HG02840 (cell line): Measurements from ENCODE around the gene IGSF3.

Experiments used
- ATAC-seq: cut with Tn5 transposase; IDR thresholded peaks from one replicate; pipeline ENCODE4 v1.9.1; 2021; ENCODE audit warnings: mild to moderate bottlenecking, moderate library complexity, moderate number of reproducible peaks; ENCODE audit not compliant: unreplicated experiment, low FRiP score

IGSF3 gene

GRCh38 chr1:116667575-116668105 is at the start of gene IGSF3:
Gene IGSF3, minus strand, starts transcription at chr1:116667733. Its CDS starts 1,407 bp downstream, at chr1:116666326.
- no peak for ATAC-seq

- no peak for ATAC-seq
Observed at GRCh38 chr1:116717318-116717717, 49.8 kb upstream of the IGSF3 start.

- ATAC-seq = no peak
Observed at GRCh38 chr1:116716391-116716790, 48.9 kb upstream of the IGSF3 start.

GRCh38 chr1:116713474-116713873 is 45.9 kb upstream of the IGSF3 start:
- ATAC-seq = no peak

- no peak for ATAC-seq
Observed at GRCh38 chr1:116712510-116712909, 45.0 kb upstream of the IGSF3 start.

GRCh38 chr1:116711263-116711840 is 43.8 kb upstream of the IGSF3 start:
- ATAC-seq = no peak

- ATAC-seq = no peak
Observed at GRCh38 chr1:116710420-116711262, 43.1 kb upstream of the IGSF3 start.

GRCh38 chr1:116709666-116710167 is 42.2 kb upstream of the IGSF3 start:
- ATAC-seq = no peak

GRCh38 chr1:116708255-116708900 is 40.8 kb upstream of the IGSF3 start:
- ATAC-seq = no peak

GRCh38 chr1:116706841-116707240 is 39.3 kb upstream of the IGSF3 start:
- ATAC-seq = no peak

- no peak for ATAC-seq
Observed at GRCh38 chr1:116706123-116706522, 38.6 kb upstream of the IGSF3 start.

- ATAC-seq = no peak
Observed at GRCh38 chr1:116704278-116704677, 36.7 kb upstream of the IGSF3 start.

- no peak for ATAC-seq
Observed at GRCh38 chr1:116699605-116700004, 32.1 kb upstream of the IGSF3 start.

GRCh38 chr1:116698244-116698595 is 30.7 kb upstream of the IGSF3 start:
- ATAC-seq = no peak

GRCh38 chr1:116697548-116698243 is 30.2 kb upstream of the IGSF3 start:
- ATAC-seq = no peak

- no peak for ATAC-seq
Observed at GRCh38 chr1:116694524-116694923, 27.0 kb upstream of the IGSF3 start.

- no peak for ATAC-seq
Observed at GRCh38 chr1:116693759-116694480, 26.4 kb upstream of the IGSF3 start.

GRCh38 chr1:116692879-116693278 is 25.3 kb upstream of the IGSF3 start:
- ATAC-seq = no peak

- ATAC-seq = no peak
Observed at GRCh38 chr1:116690849-116691406, 23.4 kb upstream of the IGSF3 start.
